ENCODE results near the gene LRP3.

Gene LRP3

GRCh38 chr19:33256261-33256660 is 62.1 kb downstream of the LRP3 start:
- Histone ChIP-seq H3K9ac (ENCODE audit: low read length) (no peak overlapping the region), H3K79me2 (ENCODE audit: insufficient read depth, low read length) (no peaks in the 10 kb centered on the region), H3K4me1 (ENCODE audit: insufficient read depth, low read length, severe bottlenecking) (no peaks in the 10 kb centered on the region), H4K20me1 (ENCODE audit: insufficient read depth, low read length) (no peaks in the 10 kb centered on the region), H3F3A (ENCODE audit: insufficient read depth, low read length) (no peaks in the 10 kb centered on the region), H3K36me3 (ENCODE audit: insufficient read depth, low read length) (no peaks in the 10 kb centered on the region), H3K9me3 (ENCODE audit: low read length) (no peaks in the 10 kb centered on the region), H3K9me2 (ENCODE audit: low read depth, low read length) (no peaks in the 10 kb centered on the region), H3K4me2 (ENCODE audit: low read length) (no peak overlapping the region), H3K4me3 (ENCODE audit: low read depth, low read length, poor library complexity, severe bottlenecking) (no peak overlapping the region), H2AFZ (ENCODE audit: low read length) (no peak overlapping the region), H3K27me3 (ENCODE audit: insufficient read depth, low read length) (no peaks in the 10 kb centered on the region), H3K27ac (ENCODE audit: low read depth, low read length, poor library complexity, severe bottlenecking) (no peak overlapping the region)
- TF ChIP-seq EZH2 (IDR thresholded peaks at IDR 0.05; ENCODE audit: borderline replicate concordance, low read length), result no peak
- no peak for TF ChIP-seq CTCF (IDR thresholded peaks at IDR 0.05; ENCODE audit: low read length)

GRCh38 chr19:33257828-33258227 is 63.7 kb downstream of the LRP3 start:
- Histone ChIP-seq H3K27ac (ENCODE audit: low read depth, low read length, poor library complexity, severe bottlenecking) (no peak overlapping the region), H3K79me2 (ENCODE audit: insufficient read depth, low read length) (no peaks in the 10 kb centered on the region), H3K4me1 (ENCODE audit: insufficient read depth, low read length, severe bottlenecking) (no peaks in the 10 kb centered on the region), H3K9ac (ENCODE audit: low read length) (no peak overlapping the region), H3F3A (ENCODE audit: insufficient read depth, low read length) (no peaks in the 10 kb centered on the region), H3K9me2 (ENCODE audit: low read depth, low read length) (no peaks in the 10 kb centered on the region), H3K9me3 (ENCODE audit: low read length) (no peaks in the 10 kb centered on the region), H4K20me1 (ENCODE audit: insufficient read depth, low read length) (no peaks in the 10 kb centered on the region), H3K4me3 (ENCODE audit: low read depth, low read length, poor library complexity, severe bottlenecking) (no peak overlapping the region), H3K27me3 (ENCODE audit: insufficient read depth, low read length) (no peaks in the 10 kb centered on the region), H3K36me3 (ENCODE audit: insufficient read depth, low read length) (no peaks in the 10 kb centered on the region), H3K4me2 (ENCODE audit: low read length) (no peak overlapping the region), H2AFZ (ENCODE audit: low read length) (no peak overlapping the region)
- TF ChIP-seq EZH2 (IDR thresholded peaks at IDR 0.05; ENCODE audit: borderline replicate concordance, low read length) (no peak), CTCF (IDR thresholded peaks at IDR 0.05; ENCODE audit: low read length) (no peak)
